Measurements from ENCODE around the gene CPNE4.

DNA sequence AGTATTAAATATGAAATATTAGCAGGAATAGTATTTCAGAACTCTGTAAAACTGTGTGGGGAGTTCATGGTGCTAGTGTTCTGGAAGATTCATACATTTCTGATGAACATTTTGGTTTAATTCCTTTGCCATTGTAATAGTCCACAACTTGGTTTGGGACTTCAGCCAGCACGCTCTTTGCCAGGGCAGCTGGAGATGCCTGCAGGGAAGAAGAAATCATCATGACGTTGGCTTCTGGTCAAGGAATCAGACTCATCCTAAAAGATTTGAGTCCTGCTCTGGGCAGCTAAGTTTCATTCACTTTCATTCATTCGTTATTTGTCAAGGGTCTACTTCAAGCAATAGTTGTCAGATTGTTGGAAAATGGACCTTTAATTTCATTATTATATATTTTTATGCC is 499.7 kb downstream of the CPNE4 start:
- TF ChIP-seq, protein P1, sequence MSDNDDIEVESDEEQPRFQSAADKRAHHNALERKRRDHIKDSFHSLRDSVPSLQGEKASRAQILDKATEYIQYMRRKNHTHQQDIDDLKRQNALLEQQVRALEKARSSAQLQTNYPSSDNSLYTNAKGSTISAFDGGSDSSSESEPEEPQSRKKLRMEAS (CRISPR knock-in tag; IDR thresholded peaks at IDR 0.05): no peak
- TF ChIP-seq TFAP4 (CRISPR knock-in tag; IDR thresholded peaks at IDR 0.05; ENCODE audit: borderline replicate concordance) (no peak), NRF1 (conservative IDR thresholded peaks at IDR 0.05 in 1 of 2, IDR thresholded peaks at IDR 0.05 in 1 of 2) (no peak), HNRNPK (IDR thresholded peaks at IDR 0.05; ENCODE audit: low read depth, low read length, poor library complexity, severe bottlenecking) (no peak), ARID3A (IDR thresholded peaks at IDR 0.05; ENCODE audit: borderline replicate concordance, low read depth, low read length) (no peak), EP300 (IDR thresholded peaks at IDR 0.05; ENCODE audit: low read length) (no peak), POLR2A (conservative IDR thresholded peaks at IDR 0.05) (no peak), ZNF263 (CRISPR knock-in tag; IDR thresholded peaks at IDR 0.05; ENCODE audit: borderline replicate concordance) (no peak), PCBP2 (IDR thresholded peaks at IDR 0.05; ENCODE audit: low read depth, low read length, poor library complexity, severe bottlenecking) (no peak)
- TF ChIP-seq, protein P2, sequence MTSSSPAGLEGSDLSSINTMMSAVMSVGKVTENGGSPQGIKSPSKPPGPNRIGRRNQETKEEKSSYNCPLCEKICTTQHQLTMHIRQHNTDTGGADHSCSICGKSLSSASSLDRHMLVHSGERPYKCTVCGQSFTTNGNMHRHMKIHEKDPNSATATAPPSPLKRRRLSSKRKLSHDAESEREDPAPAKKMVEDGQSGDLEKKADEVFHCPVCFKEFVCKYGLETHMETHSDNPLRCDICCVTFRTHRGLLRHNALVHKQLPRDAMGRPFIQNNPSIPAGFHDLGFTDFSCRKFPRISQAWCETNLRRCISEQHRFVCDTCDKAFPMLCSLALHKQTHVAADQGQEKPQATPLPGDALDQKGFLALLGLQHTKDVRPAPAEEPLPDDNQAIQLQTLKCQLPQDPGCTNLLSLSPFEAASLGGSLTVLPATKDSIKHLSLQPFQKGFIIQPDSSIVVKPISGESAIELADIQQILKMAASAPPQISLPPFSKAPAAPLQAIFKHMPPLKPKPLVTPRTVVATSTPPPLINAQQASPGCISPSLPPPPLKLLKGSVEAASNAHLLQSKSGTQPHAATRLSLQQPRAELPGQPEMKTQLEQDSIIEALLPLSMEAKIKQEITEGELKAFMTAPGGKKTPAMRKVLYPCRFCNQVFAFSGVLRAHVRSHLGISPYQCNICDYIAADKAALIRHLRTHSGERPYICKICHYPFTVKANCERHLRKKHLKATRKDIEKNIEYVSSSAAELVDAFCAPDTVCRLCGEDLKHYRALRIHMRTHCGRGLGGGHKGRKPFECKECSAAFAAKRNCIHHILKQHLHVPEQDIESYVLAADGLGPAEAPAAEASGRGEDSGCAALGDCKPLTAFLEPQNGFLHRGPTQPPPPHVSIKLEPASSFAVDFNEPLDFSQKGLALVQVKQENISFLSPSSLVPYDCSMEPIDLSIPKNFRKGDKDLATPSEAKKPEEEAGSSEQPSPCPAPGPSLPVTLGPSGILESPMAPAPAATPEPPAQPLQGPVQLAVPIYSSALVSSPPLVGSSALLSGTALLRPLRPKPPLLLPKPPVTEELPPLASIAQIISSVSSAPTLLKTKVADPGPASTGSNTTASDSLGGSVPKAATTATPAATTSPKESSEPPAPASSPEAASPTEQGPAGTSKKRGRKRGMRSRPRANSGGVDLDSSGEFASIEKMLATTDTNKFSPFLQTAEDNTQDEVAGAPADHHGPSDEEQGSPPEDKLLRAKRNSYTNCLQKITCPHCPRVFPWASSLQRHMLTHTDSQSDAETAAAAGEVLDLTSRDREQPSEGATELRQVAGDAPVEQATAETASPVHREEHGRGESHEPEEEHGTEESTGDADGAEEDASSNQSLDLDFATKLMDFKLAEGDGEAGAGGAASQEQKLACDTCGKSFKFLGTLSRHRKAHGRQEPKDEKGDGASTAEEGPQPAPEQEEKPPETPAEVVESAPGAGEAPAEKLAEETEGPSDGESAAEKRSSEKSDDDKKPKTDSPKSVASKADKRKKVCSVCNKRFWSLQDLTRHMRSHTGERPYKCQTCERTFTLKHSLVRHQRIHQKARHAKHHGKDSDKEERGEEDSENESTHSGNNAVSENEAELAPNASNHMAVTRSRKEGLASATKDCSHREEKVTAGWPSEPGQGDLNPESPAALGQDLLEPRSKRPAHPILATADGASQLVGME (CRISPR knock-in tag; IDR thresholded peaks at IDR 0.05): no peak

Data from K562 (cell line).